Activated CD8-positive, alpha-beta memory T cell treated with anti-CD3 and anti-CD28 coated beads, Interleukin-2, amount 50 U/mL, for 1 hour (primary cell): ENCODE results near the gene CERS1.
"Not testable (repeated sequence)": the region's sequence is repeated elsewhere in the genome, so short reads cannot be mapped to it uniquely, and the experiment has no call there.

Experiments used
- DNase-seq: peaks from one replicate; pipeline ENCODE4 v3.0.0-alpha.2; 2020; ENCODE audit errors: extremely low read depth

Gene CERS1

DNA sequence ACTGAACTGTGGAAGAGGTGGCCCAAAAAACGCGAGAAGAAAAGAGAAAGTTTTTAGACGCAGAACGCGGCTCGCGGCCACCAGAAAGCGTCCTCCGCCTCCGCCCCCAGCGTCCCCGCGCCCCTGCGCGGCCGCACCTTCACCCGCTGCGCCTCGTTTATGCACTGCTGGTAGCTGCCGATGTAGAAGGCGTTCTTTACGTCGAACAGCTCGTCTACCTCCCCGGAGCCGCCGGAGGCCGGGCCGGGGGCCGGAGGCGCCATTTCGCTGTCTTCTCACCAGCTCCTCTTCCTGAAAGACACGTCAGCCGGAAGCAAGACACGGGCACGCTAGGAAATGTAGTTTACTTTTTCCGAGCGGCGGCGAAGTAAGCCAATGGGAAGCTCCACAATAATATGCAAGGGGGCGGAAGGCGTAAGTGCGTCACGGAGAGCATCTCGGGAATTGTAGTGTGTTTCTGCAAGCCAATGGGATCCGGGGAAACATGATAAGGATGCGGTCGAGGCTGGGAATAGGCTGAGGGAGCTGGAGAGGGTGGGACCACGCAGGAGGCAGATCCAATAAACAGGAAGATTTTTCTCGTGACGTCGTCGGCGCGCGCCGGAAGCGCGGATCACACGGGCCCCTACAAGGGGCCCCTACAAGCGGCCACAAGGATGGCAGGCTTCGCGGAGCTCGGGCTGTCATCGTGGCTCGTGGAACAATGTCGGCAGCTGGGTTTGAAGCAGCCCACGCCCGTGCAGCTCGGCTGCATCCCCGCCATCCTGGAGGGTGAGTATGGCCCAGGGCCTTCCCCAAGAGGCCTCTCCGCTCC lies 23.3 kb upstream of the CERS1 start, which contains the start of the genes COPE and DDX49:
TSS of gene COPE (minus strand) at position 302 of the 814 bp plus-strand sequence. CDS start at position 263, 39 bp downstream.
TSS of gene DDX49 (plus strand) at position 630 of the 814 bp plus-strand sequence. CDS start at position 657, 27 bp downstream.
- DNase-seq: peak; percentile 94

DNA sequence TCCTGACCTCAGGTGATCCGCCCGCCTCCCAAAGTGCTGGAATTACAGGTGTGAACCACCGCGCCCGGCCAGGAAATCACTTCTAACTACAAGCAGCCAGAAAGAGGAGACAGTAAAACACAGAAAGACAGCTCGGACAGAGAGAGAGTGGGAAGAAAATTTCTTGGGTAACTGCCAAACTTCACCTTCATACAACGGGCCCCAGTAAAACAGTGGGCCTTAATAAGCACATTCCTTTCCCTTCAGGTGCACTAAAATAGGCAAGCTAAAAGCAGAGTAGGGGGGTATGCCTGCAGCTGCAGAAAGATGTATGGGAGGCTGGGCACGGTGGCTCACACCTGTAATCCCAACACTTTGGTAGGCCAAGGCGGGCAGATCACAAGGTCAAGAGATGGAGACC lies 21.6 kb upstream of the CERS1 start:
- not testable (repeated sequence) for DNase-seq

- no peak for DNase-seq
Observed at GRCh38 chr19:18915639-18916038, 19.7 kb upstream of the CERS1 start.

GRCh38 chr19:18913466-18913865 lies 17.5 kb upstream of the CERS1 start:
- no peak for DNase-seq

DNA sequence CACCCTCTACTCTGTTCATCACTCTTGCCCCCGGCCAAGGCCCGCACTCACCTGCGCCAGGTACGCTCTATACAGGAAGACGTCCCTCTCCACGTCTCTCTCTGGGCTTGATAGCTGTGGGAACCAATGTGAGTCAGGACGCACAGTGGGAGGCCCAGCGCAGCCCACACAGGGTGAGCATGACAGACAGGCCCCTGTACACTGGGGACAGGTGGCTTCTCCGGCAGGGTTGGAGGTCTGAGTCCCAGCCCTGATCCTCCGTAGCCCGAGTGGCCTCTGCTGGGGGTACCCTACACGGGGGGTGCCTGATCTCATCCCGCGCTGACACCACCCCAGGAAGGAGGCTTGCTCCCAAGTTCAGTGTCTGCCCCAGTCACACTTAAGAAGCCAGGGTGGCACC lies 17.0 kb upstream of the CERS1 start:
- no peak for DNase-seq

DNA sequence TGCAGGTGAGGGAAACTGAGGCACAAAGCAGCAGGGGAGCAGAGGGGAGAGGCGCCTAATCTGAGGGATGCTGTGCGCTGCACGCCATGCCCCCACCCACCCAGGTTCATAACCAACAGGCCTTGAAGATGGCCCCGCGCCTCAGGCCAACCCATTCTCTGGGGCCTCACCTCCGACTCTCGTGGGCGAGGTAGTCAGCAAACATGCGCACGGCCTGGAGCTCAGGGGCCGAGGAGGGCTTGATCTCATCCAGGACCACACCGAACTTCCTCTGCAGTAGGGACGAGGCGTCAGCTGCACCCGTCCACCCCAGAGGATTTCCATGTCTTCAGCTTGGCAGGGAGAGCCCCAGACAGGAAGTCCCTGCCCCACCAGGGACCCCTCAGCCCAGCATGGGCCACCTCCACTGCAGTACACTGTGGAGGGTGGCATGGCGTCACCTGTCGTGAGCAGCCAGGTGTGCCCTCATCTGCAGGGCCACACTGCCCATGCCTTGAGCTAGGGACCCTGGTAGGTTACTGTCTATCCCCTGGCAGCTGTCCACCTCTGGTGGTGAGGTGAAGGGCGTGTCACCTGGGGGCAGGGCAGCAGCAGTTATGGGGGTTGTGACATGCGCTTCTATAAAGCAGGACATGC lies 15.0 kb upstream of the CERS1 start:
- DNase-seq: no peak

- DNase-seq: no peak
Observed at GRCh38 chr19:18910010-18910409, 14.1 kb upstream of the CERS1 start.

- DNase-seq: no peak
Observed at GRCh38 chr19:18908917-18909619, 13.1 kb upstream of the CERS1 start.

DNA sequence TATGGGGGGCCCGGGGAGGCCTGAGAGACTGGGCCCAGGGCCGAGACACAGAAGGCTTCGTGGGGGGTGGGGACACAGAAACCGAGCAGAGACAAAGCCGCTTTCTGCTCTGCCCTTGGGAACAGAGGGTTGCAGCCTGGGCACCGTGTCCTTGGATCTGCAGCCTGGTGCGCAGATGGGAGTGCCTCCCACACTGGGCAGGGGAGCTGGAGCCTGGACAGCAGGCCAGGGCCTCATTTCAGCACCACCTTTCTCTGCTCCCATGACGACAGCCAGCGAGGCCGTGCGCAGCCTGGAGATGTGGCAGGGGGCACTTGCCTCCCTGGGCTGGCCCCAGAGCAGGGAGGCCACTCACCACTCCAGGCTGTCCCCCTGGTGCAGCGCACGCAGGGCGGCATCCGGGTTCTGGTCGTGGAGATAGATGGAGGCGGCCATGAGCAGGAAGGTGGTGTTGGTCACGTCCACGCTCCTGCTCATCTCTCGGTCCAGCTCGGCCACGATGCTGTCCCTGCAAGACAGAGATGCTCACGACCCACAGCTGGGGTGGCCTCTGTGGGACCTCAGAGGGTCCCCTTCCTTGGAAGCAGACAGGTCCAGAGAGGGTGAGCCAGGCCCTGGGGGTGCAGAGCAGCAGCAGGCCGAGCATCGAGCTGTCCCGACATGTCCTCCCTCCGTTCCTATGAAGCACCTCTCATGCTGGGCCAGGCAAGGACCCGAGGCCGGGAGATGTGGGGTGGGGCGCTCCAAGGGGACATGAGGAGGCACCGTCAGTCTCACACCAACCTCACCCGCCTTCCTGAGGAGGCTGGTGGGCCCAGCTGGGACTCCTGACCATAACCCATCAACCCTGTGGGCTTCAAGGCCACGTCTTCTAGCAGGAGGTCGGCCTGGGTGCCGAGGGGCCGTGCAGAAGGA lies 10.9 kb upstream of the CERS1 start:
- no peak for DNase-seq

- DNase-seq: no peak
Observed at GRCh38 chr19:18905513-18906236, 9.7 kb upstream of the CERS1 start.

DNA sequence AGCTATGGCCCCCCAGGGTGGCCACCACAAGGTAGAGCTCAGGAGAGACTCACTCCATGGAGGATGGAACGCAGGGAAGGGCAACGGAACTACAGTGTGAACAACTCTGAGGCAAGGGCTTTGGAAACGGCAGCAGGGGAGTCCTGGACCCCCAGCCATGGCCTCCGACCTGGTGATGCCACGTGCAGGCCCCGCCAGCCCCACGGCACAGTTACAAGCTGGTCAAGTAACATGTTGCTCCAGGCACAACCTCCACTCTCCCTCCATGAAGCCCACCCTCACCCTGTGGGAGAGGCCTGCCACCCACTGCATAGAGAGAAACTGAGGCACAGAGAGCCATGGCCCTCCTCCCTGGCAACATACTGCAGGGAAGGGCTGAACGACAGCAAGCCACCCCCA lies 9.1 kb upstream of the CERS1 start:
- DNase-seq: no peak

- DNase-seq: no peak
Observed at GRCh38 chr19:18904334-18905057, 8.5 kb upstream of the CERS1 start.

GRCh38 chr19:18903156-18904037 lies 7.4 kb upstream of the CERS1 start:
- no peak for DNase-seq

GRCh38 chr19:18902519-18902918 lies 6.6 kb upstream of the CERS1 start:
- DNase-seq: not testable (repeated sequence)

- no peak for DNase-seq
Observed at GRCh38 chr19:18901491-18901890, 5.5 kb upstream of the CERS1 start.

DNA sequence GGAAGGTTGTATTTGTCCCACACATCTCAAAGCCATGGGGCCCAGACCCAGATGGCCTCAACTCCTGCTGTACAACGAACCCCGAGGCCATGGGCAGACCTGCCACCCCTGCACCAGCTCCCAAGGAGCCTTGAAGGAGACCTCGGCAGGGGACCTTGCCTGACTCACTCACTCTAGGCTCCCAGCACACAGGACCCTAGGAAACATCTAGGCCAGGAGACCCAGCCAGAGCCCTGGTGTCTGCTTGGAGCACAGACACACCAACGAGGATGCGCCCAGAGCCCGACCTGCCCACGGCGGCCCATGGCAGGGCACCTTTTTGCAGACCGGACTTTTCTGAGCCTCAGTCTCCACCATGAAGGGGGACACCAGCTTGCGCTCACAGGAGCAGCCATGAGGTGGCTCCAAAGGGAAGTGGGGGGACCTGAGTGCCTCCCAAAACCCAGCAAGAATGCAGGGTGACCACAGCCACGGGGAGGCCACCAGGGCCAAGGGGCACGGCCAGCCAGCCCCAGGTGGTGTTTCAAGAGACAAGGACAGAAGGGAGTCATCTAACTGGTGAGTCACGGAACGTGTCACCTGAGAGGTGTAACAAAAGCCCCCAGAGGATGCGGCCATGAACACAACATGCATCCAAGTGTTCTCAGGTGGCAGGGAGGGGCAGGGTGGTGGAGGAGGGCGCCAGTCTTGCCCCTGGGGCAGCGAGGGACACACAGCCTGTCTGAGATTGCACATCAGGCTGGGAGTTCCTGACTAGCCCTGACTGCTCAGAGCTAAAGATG lies 4.9 kb upstream of the CERS1 start:
- no peak for DNase-seq

GRCh38 chr19:18899624-18900560 lies 3.9 kb upstream of the CERS1 start:
- no peak for DNase-seq
